SK-N-SH (cell line): ENCODE results near the gene ZNF407. TPM values are rescaled to one million over a fixed set of nuclear protein-coding genes. Genes with fewer than 3 reads are reported as not detected.

Experiments used
- CTCF ChIA-PET: fragments of 300-600, 350-600 bp; formaldehyde crosslinking; extraction: SDS; loops from one replicate; lab custom pipeline; 2021; lab: Yijun Ruan, JAX
- POLR2A ChIA-PET: fragments of 350-600 bp; sonication (Branson Sonifier 250); formaldehyde crosslinking; extraction: SDS; loops from one replicate; lab custom pipeline; 2020; ENCODE audit warnings: antibody characterized with exemption, inconsistent platforms; lab: Yijun Ruan, JAX
- DNase-seq: peaks from one replicate; pipeline ENCODE4 v3.0.0; 2012
- H2AFZ ChIP-seq: fragments of 200-600 bp; sonication (generic); 2 replicates; pipeline ENCODE4 v1.8.1; 2016; ENCODE audit warnings: antibody characterized with exemption, mild to moderate bottlenecking, low read depth
- H3F3A ChIP-seq: fragments of 200-600 bp; sonication (generic); replicated peaks from 2 replicates; pipeline ENCODE3; 2016; ENCODE audit warnings: antibody characterized with exemption, mild to moderate bottlenecking; ENCODE audit not compliant: insufficient read depth
- H3K27ac ChIP-seq, 2 experiments: fragments of 200-500 bp in 1 of 2; fragments of 200-600 bp in 1 of 2; sonication (Bioruptor generic) in 1 of 2; sonication (generic), shearing (Covaris generic) in 1 of 2; 2 replicates each; pipeline versions ENCODE4 v1.5.1 to v1.6.1; 2014 to 2016; ENCODE audit warnings: low read depth in 2 of 2, inconsistent platforms in 1 of 2, low read length in 1 of 2, mild to moderate bottlenecking in 1 of 2, mixed read lengths in 1 of 2
- H3K27me3 ChIP-seq: fragments of 200-600 bp; sonication (generic), shearing (Covaris generic); 2 replicates; pipeline ENCODE4 v1.6.1; 2016; ENCODE audit warnings: mixed run types; ENCODE audit not compliant: insufficient read depth
- H3K36me3 ChIP-seq, 2 experiments: fragments of 200-500 bp in 1 of 2; fragments of 200-600 bp in 1 of 2; sonication (Bioruptor generic) in 1 of 2; sonication (generic) in 1 of 2; replicated peaks in 1 of 2; 2 replicates each; pipeline versions ENCODE3 to v1.5.1; 2014 to 2016; ENCODE audit warnings: low read length in 1 of 2, mild to moderate bottlenecking in 1 of 2; ENCODE audit not compliant: insufficient read depth in 2 of 2, control insufficient read depth in 1 of 2
- H3K4me1 ChIP-seq, 2 experiments: fragments of 200-500 bp in 1 of 2; fragments of 200-600 bp in 1 of 2; sonication (Bioruptor generic) in 1 of 2; sonication (generic), shearing (Covaris generic) in 1 of 2; 2 replicates each; pipeline versions ENCODE4 v1.5.1 to v1.6.1; 2014 to 2016; ENCODE audit warnings: low read depth in 1 of 2, low read length in 1 of 2, mixed run types in 1 of 2; ENCODE audit not compliant: insufficient read depth in 2 of 2, control insufficient read depth in 1 of 2
- H3K4me2 ChIP-seq: fragments of 200-600 bp; sonication (generic), shearing (Covaris generic); 2 replicates; pipeline ENCODE4 v1.6.1; 2017; ENCODE audit warnings: mixed run types
- H3K4me3 ChIP-seq, 2 experiments: fragments of 200-500 bp in 1 of 2; fragments of 200-600 bp in 1 of 2; sonication (Bioruptor generic) in 1 of 2; sonication (generic), shearing (Covaris generic) in 1 of 2; 2 replicates each; pipeline versions ENCODE4 v1.5.1 to v1.8.1; 2014 to 2016; ENCODE audit warnings: low read depth in 2 of 2, inconsistent platforms in 1 of 2, low read length in 1 of 2, mild to moderate bottlenecking in 1 of 2, mixed read lengths in 1 of 2, moderate library complexity in 1 of 2
- H3K79me2 ChIP-seq: fragments of 200-600 bp; sonication (generic); 2 replicates; pipeline ENCODE4 v1.8.1; 2017; ENCODE audit warnings: mild to moderate bottlenecking; ENCODE audit not compliant: insufficient read depth
- H3K9ac ChIP-seq: fragments of 200-600 bp; sonication (generic); 2 replicates; pipeline ENCODE4 v1.6.1; 2017; ENCODE audit warnings: mixed run types
- H3K9me2 ChIP-seq: fragments of 200-600 bp; sonication (generic); 2 replicates; pipeline ENCODE4 v1.6.1; 2017; ENCODE audit warnings: mixed run types
- H3K9me3 ChIP-seq: fragments of 200-600 bp; sonication (generic); 2 replicates; pipeline ENCODE4 v1.6.1; 2017; ENCODE audit warnings: mixed run types, mild to moderate bottlenecking, moderate library complexity
- H4K20me1 ChIP-seq: fragments of 200-600 bp; sonication (generic); 2 replicates; pipeline ENCODE4 v1.6.1; 2017; ENCODE audit warnings: mild to moderate bottlenecking, mixed run types; ENCODE audit not compliant: insufficient read depth
- CHD2 ChIP-seq: fragments of 150-350 bp; IDR thresholded peaks from 2 replicates; pipeline ENCODE4 v1.6.1; 2018; ENCODE audit warnings: low read length; ENCODE audit not compliant: partially characterized antibody
- EZH2phosphoT487 ChIP-seq: fragments of 200-600 bp; sonication (generic); IDR thresholded peaks from 2 replicates; pipeline ENCODE4 v1.6.1; 2017; ENCODE audit warnings: low read depth, mixed run types, mild to moderate bottlenecking, antibody characterized with exemption, moderate library complexity, borderline replicate concordance
- FOSL2 ChIP-seq: IDR thresholded peaks from 2 replicates; pipeline ENCODE4 v1.4.0; 2012; ENCODE audit warnings: low read depth, mild to moderate bottlenecking, moderate library complexity, borderline replicate concordance
- MEF2A ChIP-seq: IDR thresholded peaks from 2 replicates; pipeline ENCODE4 v1.4.0; 2012; ENCODE audit warnings: low read depth, borderline replicate concordance
- MXI1 ChIP-seq: IDR thresholded peaks from 2 replicates; pipeline ENCODE4 v1.6.1; 2012; ENCODE audit warnings: mild to moderate bottlenecking, low read depth, low read length, improper control_type of control experiment
- NFIC ChIP-seq: IDR thresholded peaks from 2 replicates; pipeline ENCODE4 v1.4.0; 2012; ENCODE audit warnings: borderline replicate concordance
- NRF1 ChIP-seq: IDR thresholded peaks from 2 replicates; pipeline ENCODE4 v1.6.1; 2012; ENCODE audit warnings: low read depth, mild to moderate bottlenecking, low read length
- RAD21 ChIP-seq: IDR thresholded peaks from 2 replicates; pipeline ENCODE4 v1.6.1; 2012; ENCODE audit warnings: mild to moderate bottlenecking, low read length
- RCOR1 ChIP-seq: fragments of 150-350 bp; IDR thresholded peaks from 2 replicates; pipeline ENCODE4 v1.6.1; 2017; ENCODE audit warnings: antibody characterized with exemption, low read length
- RXRA ChIP-seq: IDR thresholded peaks from 2 replicates; pipeline ENCODE4 v1.4.0; 2012; ENCODE audit warnings: low read depth, mild to moderate bottlenecking, borderline replicate concordance
- SMC3 ChIP-seq: IDR thresholded peaks from 2 replicates; pipeline ENCODE4 v1.6.1; 2012; ENCODE audit warnings: low read depth, low read length, improper control_type of control experiment
- TAF1 ChIP-seq: IDR thresholded peaks from 2 replicates; pipeline ENCODE4 v1.6.1; 2012; ENCODE audit warnings: low read depth, mild to moderate bottlenecking, low read length, moderate library complexity, borderline replicate concordance
- TEAD4 ChIP-seq: IDR thresholded peaks from 2 replicates; pipeline ENCODE4 v1.4.0; 2012; ENCODE audit warnings: mild to moderate bottlenecking, borderline replicate concordance; ENCODE audit not compliant: insufficient read depth
- USF2 ChIP-seq: fragments of 150-350 bp; IDR thresholded peaks from 2 replicates; pipeline ENCODE4 v1.6.1; 2017; ENCODE audit warnings: antibody characterized with exemption, low read length, low read depth, borderline replicate concordance
- YY1 ChIP-seq: IDR thresholded peaks from 2 replicates; pipeline ENCODE4 v1.4.0; 2012; ENCODE audit warnings: low read depth, mild to moderate bottlenecking
- WGBS: methylation state at CpG from one replicate; pipeline ENCODE4 v1.1.6; 2017; ENCODE audit warnings: low lambda C conversion rate; 5-methylcytosine and 5-hydroxymethylcytosine counted together
- polyA plus RNA-seq, 3 experiments: library from polyadenylated mRNA; depleted of rRNA; stranded (reverse); fragments of >200 nt; gene quantifications; 2 replicates each; pipeline ENCODE4 v1.2.3, GENCODE V29; 2012
- TF ChIP-seq, protein P1 (sequence below): fragments of 200-600 bp; sonication (generic); IDR thresholded peaks from 2 replicates; pipeline ENCODE4 v1.6.1; 2017; ENCODE audit warnings: antibody characterized with exemption, mild to moderate bottlenecking, moderate library complexity
- TF ChIP-seq, protein P2 (sequence below): fragments of 150-350 bp; IDR thresholded peaks from 2 replicates; pipeline ENCODE4 v1.6.1; 2016; ENCODE audit warnings: mild to moderate bottlenecking, low read depth, low read length

The ZNF407 gene
- polyA plus RNA-seq, 1 of the 3 experiments (the other 2 are of a cell fraction) = 2.6 TPM

- DNase-seq = no peak
- H3K4me3 ChIP-seq = no peak overlapping the region
- no peak overlapping the region for H3K27ac ChIP-seq
- no peaks in the 10 kb centered on the region for H3K27me3 ChIP-seq
- POLR2A ChIA-PET = no interaction called here
- peaks cover 0 to 2% of the 10 kb centered on the region in 2 experiments for H3K36me3 ChIP-seq
- WGBS = 94% methylated on average over 2 of the region's 2 CpGs
- CTCF ChIA-PET = no interaction called here
- no peaks in the 10 kb centered on the region for H4K20me1 ChIP-seq
- H3F3A ChIP-seq = no peaks in the 10 kb centered on the region
- no peak for TF ChIP-seq TAF1
- no peak for TF ChIP-seq MXI1
- TF ChIP-seq, protein P1, sequence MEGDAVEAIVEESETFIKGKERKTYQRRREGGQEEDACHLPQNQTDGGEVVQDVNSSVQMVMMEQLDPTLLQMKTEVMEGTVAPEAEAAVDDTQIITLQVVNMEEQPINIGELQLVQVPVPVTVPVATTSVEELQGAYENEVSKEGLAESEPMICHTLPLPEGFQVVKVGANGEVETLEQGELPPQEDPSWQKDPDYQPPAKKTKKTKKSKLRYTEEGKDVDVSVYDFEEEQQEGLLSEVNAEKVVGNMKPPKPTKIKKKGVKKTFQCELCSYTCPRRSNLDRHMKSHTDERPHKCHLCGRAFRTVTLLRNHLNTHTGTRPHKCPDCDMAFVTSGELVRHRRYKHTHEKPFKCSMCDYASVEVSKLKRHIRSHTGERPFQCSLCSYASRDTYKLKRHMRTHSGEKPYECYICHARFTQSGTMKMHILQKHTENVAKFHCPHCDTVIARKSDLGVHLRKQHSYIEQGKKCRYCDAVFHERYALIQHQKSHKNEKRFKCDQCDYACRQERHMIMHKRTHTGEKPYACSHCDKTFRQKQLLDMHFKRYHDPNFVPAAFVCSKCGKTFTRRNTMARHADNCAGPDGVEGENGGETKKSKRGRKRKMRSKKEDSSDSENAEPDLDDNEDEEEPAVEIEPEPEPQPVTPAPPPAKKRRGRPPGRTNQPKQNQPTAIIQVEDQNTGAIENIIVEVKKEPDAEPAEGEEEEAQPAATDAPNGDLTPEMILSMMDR = no peak
- no peak for TF ChIP-seq FOSL2
- TF ChIP-seq NFIC = no peak
- TF ChIP-seq CHD2 = no peak
- TF ChIP-seq RXRA = no peak
- no peak for TF ChIP-seq MEF2A
- TF ChIP-seq, protein P2, sequence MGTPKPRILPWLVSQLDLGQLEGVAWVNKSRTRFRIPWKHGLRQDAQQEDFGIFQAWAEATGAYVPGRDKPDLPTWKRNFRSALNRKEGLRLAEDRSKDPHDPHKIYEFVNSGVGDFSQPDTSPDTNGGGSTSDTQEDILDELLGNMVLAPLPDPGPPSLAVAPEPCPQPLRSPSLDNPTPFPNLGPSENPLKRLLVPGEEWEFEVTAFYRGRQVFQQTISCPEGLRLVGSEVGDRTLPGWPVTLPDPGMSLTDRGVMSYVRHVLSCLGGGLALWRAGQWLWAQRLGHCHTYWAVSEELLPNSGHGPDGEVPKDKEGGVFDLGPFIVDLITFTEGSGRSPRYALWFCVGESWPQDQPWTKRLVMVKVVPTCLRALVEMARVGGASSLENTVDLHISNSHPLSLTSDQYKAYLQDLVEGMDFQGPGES = no peak
- TF ChIP-seq EZH2phosphoT487 = no peak
- no peak for TF ChIP-seq USF2
- no peaks in the 10 kb centered on the region for H3K9me2 ChIP-seq
- H2AFZ ChIP-seq = no peak overlapping the region
- no peak overlapping the region for H3K4me2 ChIP-seq
- H3K9me3 ChIP-seq = no peaks in the 10 kb centered on the region
- H3K4me1 ChIP-seq = no peaks in the 10 kb centered on the region; a peak in 1 of 4 replicates
- H3K9ac ChIP-seq = no peak overlapping the region
- H3K79me2 ChIP-seq = peaks cover 51% of the 10 kb centered on the region
Measured at GRCh38 chr18:74608681-74609080, 11.0 kb downstream of the ZNF407 start.

- Histone ChIP-seq H4K20me1 (no peaks in the 10 kb centered on the region), H3K4me2 (no peak overlapping the region), H3K9me2 (no peaks in the 10 kb centered on the region), H3K9ac (no peak overlapping the region), H3F3A (no peaks in the 10 kb centered on the region)
- POLR2A ChIA-PET = no interaction called here
- CTCF ChIA-PET = interaction anchor here (1.2 kb wide), 1 partner anchor 11 kb away, joined by 3 read pairs; no protein-coding TSS in a partner anchor
- WGBS = 83% methylated on average over 3 of the region's 3 CpGs
- no peak for TF ChIP-seq RCOR1
- no peak for TF ChIP-seq YY1
- no peak for TF ChIP-seq SMC3
- no peak for TF ChIP-seq TEAD4
- no peak for TF ChIP-seq NRF1
- TF ChIP-seq FOSL2 = no peak
- no peak for TF ChIP-seq RAD21
- TF ChIP-seq, all 33 proteins: peak for 0
- H3K27ac ChIP-seq = no peak overlapping the region
- no peak overlapping the region for H3K4me3 ChIP-seq
- no peaks in the 10 kb centered on the region for H3K9me3 ChIP-seq
- no peaks in the 10 kb centered on the region for H3K27me3 ChIP-seq
- DNase-seq = no peak
- no peak overlapping the region for H2AFZ ChIP-seq
- H3K36me3 ChIP-seq = peaks cover 0 to 2% of the 10 kb centered on the region in 2 experiments
- H3K79me2 ChIP-seq = peaks cover 43% of the 10 kb centered on the region
- no peaks in the 10 kb centered on the region; a peak in 1 of 4 replicates for H3K4me1 ChIP-seq
Measured at GRCh38 chr18:74609535-74609934, 11.9 kb downstream of the ZNF407 start.
